Measurements from ENCODE around the gene NHP2. TPM values are rescaled to one million over a fixed set of nuclear protein-coding genes. Genes with fewer than 3 reads are reported as not detected.

NHP2 gene
- total RNA-seq, 6 experiments from 2014 or later: 35.5 to 174 (median 43.9) TPM

DNA sequence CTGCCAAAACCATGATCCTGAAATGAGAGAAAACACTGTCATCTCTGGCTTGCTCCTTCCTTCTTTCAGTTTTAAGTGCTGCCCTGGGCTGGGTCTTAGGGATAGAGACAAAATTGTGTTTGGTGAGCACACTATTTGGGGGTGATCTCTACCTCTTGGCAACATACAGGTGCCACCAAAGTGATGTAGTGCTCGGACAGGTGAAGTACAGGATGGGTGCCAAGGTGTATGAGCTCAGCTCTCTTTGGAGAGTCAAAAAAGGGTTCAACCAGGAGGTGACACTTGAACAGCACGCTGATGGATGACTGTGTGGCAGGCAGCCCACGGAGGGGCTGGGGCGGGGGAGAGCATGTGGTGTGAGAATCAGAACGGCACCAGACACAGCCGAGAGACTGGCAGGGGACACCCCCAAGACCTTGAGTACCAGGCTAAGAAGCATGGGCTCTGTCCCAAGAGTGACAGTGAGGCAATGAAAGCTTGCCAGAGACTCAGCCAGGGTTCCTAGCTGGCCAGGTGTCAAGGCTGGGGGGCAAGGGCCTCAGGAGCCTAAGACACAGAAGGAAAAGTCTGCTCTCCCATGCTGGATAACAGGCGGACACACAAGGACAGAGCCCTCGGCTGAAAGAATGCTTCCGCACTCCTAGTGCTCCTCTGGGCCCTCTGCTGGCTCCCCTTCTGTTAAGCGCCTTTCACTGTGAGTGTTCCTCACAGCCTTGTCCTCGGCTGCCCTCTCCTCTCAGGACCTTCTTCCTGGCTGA lies 2.5 kb downstream of the NHP2 start:
- no peak overlapping the region for H3K4me3 ChIP-seq
- H3K27me3 ChIP-seq: no peaks in the 10 kb centered on the region
- H3K9me3 ChIP-seq: no peaks in the 10 kb centered on the region
- peaks cover 0 to 47% (median 21%) of the 10 kb centered on the region in 4 donors for H3K36me3 ChIP-seq
- WGBS (ENCODE audit: insufficient coverage, low coverage, low lambda C conversion rate, missing lambda C conversion rate): 94% methylated on average over 6 of the region's 11 CpGs
- ATAC-seq (no peak), DNase-seq (no peak)
- H3K27ac ChIP-seq: no peak overlapping the region
- peaks cover 0 to 11% (median 4%) of the 10 kb centered on the region in 4 donors for H3K4me1 ChIP-seq
- intact Hi-C loops (cut with DNase I): no loop called here
- TF ChIP-seq POLR2A (IDR thresholded peaks at IDR 0.05): no peak
- TF ChIP-seq, protein P1, sequence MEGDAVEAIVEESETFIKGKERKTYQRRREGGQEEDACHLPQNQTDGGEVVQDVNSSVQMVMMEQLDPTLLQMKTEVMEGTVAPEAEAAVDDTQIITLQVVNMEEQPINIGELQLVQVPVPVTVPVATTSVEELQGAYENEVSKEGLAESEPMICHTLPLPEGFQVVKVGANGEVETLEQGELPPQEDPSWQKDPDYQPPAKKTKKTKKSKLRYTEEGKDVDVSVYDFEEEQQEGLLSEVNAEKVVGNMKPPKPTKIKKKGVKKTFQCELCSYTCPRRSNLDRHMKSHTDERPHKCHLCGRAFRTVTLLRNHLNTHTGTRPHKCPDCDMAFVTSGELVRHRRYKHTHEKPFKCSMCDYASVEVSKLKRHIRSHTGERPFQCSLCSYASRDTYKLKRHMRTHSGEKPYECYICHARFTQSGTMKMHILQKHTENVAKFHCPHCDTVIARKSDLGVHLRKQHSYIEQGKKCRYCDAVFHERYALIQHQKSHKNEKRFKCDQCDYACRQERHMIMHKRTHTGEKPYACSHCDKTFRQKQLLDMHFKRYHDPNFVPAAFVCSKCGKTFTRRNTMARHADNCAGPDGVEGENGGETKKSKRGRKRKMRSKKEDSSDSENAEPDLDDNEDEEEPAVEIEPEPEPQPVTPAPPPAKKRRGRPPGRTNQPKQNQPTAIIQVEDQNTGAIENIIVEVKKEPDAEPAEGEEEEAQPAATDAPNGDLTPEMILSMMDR (IDR thresholded peaks at IDR 0.05): no peak

DNA sequence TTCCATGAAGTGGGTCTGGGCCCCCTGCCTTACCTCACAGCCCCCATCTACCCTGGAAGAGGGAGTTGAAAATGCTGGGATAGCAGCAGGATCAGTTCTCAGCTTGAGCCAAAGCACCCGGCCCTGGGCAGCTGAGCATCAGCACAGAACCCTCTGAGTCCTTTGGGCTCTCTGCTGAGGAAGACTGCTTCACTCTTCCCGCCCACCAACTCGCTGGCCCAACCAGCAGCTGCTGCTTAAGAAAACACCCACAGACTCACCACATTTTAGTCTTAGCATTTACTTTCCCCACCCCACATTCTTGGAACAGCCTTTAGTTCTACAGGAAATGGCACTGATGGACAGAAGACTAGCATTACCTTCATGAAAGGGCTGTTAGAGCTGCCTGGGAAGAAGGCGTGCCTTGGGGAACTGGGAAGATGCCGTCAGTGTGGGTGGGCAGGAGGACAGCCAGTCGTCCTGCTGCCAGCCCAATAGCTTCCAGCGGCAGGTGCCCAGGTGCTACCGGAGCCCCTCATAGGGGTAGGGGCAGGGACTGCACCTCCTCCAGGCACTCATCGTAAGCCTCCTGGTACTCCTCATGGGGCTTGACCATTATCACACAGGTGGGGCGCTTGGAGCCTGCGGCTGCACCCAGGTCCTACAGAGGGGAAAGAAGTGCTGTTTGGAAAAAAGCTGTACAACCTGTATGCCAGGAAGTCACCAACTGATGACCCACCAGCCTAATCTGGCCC lies 4.3 kb downstream of the NHP2 start:
- no peak for DNase-seq
- Histone ChIP-seq H3K27ac (no peak overlapping the region), H3K4me1 (peaks cover 0 to 11% (median 4%) of the 10 kb centered on the region in 4 donors), H3K4me3 (no peak overlapping the region), H3K36me3 (peaks cover 0 to 61% (median 21%) of the 10 kb centered on the region in 4 donors), H3K27me3 (no peaks in the 10 kb centered on the region), H3K9me3 (no peaks in the 10 kb centered on the region)
- 85% methylated on average over 9 of the region's 11 CpGs for WGBS (ENCODE audit: insufficient coverage, low coverage, low lambda C conversion rate, missing lambda C conversion rate)
- intact Hi-C loops (cut with DNase I): loop anchor here in 1 of 2 donors (10.0 kb wide), 1 partner anchor 65 kb away; no protein-coding TSS in a partner anchor
- no peak for TF ChIP-seq POLR2A (IDR thresholded peaks at IDR 0.05)
- TF ChIP-seq, protein P1 (IDR thresholded peaks at IDR 0.05): no peak
- ATAC-seq: no peak

DNA sequence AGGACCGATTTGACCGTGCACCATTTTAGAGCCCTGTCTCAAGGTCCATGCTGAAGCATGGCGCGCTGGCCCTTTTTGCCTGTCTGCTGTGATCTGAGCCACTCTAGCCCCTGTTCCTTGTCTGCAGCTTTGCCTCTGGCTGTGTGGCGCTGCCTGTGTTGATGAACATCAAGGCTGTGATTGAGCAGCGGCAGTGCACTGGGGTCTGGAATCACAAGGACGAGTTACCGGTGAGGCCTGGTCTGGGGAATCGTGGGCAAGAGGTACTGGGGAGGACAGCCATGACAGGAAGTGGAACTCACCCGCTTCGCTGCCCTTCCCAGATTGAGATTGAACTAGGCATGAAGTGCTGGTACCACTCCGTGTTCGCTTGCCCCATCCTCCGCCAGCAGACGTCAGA lies 6.3 kb downstream of the NHP2 start:
- H3K36me3 ChIP-seq: peaks cover 0 to 78% (median 31%) of the 10 kb centered on the region in 4 donors
- TF ChIP-seq, protein P1 (IDR thresholded peaks at IDR 0.05): no peak
- no peak for TF ChIP-seq POLR2A (IDR thresholded peaks at IDR 0.05)
- no peak for ATAC-seq

DNA sequence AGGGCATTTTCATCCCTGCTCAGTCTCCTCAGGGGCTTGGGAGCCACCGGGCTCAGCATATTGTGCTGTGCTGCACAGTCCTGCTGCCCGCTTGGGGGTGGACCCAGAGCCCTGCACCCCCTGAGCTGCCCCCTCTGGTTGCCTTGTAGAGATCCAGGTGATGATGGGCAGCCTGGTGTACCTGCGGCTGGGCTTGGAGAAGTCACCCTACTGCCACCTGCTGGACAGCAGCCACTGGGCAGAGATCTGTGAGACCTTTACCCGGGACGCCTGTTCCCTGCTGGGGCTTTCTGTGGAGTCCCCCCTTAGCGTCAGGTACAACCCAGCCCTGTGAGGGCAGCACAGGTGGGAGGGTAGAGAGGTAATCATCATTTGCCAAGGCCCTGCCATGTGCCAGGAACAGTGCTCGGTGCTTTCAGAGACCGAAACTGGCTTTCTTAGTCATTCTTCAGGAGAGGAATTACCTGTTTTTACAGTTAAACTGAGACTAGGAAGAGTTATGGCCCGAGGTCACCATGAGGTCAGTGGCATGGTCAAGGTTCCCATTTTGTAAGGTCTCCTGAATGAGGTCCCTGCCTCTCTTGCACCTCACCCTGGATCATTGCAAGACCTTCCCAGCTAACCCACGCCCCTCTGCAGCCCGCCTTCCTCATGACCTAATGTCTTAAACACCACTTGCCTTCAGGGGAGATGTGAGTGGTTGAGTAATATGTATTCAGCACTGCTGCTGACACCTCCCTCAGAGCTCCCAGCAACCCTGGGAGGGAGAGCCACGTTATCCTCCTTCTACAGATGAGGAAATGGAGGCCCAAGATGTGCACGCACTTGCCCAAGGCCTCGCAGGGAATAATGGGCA lies 7.5 kb downstream of the NHP2 start:
- no peaks in the 10 kb centered on the region for H3K4me1 ChIP-seq
- H3K27me3 ChIP-seq: no peaks in the 10 kb centered on the region
- H3K4me3 ChIP-seq: no peak overlapping the region
- no peaks in the 10 kb centered on the region for H3K9me3 ChIP-seq
- intact Hi-C loops (cut with DNase I): loop anchor here in 1 of 2 donors (10.0 kb wide), 1 partner anchor 61 kb away; no protein-coding TSS in a partner anchor
- ATAC-seq (peak; percentile 80 to 86 (median 84)), DNase-seq (peak; percentile 73 to 74 (median 73))
- H3K27ac ChIP-seq: no peak overlapping the region
- 63% methylated on average over 4 of the region's 14 CpGs for WGBS (ENCODE audit: insufficient coverage, low coverage, low lambda C conversion rate, missing lambda C conversion rate)
- peaks cover 0 to 87% (median 34%) of the 10 kb centered on the region in 4 donors for H3K36me3 ChIP-seq
- TF ChIP-seq POLR2A (IDR thresholded peaks at IDR 0.05): no peak
- TF ChIP-seq, protein P1 (IDR thresholded peaks at IDR 0.05): peak; percentile 59 to 79 (median 70)

More for the DNA sequence above, 6.3 kb downstream of the NHP2 start:
- WGBS (ENCODE audit: insufficient coverage, low coverage, low lambda C conversion rate, missing lambda C conversion rate): 85% methylated on average over 8 of the region's 15 CpGs
- H3K4me1 ChIP-seq: peaks cover 0 to 4% (median 0%) of the 10 kb centered on the region in 4 donors
- no peaks in the 10 kb centered on the region for H3K9me3 ChIP-seq
- no peak overlapping the region for H3K4me3 ChIP-seq
- H3K27me3 ChIP-seq: no peaks in the 10 kb centered on the region
- no peak for DNase-seq
- intact Hi-C loops (cut with DNase I): loop anchor here in 1 of 2 donors (10.0 kb wide), 1 partner anchor 63 kb away; no protein-coding TSS in a partner anchor
- no peak overlapping the region for H3K27ac ChIP-seq

Data from right lobe of liver (tissue), 6 donors.